Lower leg skin (tissue), 4 donors: ENCODE data around the gene PRKAR1B. TPM values are rescaled to one million over a fixed set of nuclear protein-coding genes. Genes with fewer than 3 reads are reported as not detected.

ENCODE experiments used
- DNase-seq, 2 donors: peaks; one replicate each; pipeline ENCODE4 v3.0.0-alpha.2; 2019; ENCODE audit warnings: low spot score in 2 of 2
- H3K4me3 ChIP-seq: fragments of 200-600 bp; sonication (generic); 2 replicates; pipeline ENCODE4 v1.5.1; 2017; ENCODE audit warnings: mild to moderate bottlenecking, low read depth; ENCODE audit not compliant: poor library complexity, severe bottlenecking
- CTCF ChIP-seq, 3 donors: fragments of 450-650 bp; IDR thresholded peaks; one replicate each; pipeline ENCODE4 v1.5.1; 2016; ENCODE audit warnings: antibody characterized with exemption in 3 of 3, mild to moderate bottlenecking in 3 of 3, moderate library complexity in 2 of 3
- POLR2A ChIP-seq, 2 donors: fragments of 450-650 bp; IDR thresholded peaks; one replicate each; pipeline ENCODE4 v1.6.1; 2016 to 2017; ENCODE audit warnings: antibody characterized with exemption in 2 of 2, mild to moderate bottlenecking in 1 of 2, moderate library complexity in 1 of 2
- WGBS, 2 donors: methylation state at CpG; one replicate each; pipeline ENCODE4 v1.1.5; 2018; 5-methylcytosine and 5-hydroxymethylcytosine counted together
- intact Hi-C: fragments of 100-400 bp; cut with DNase I; formaldehyde crosslinking; loops from one replicate; pipeline ENCODE4 v1.15.0; 2023; ENCODE audit warnings: low total_unique reads
- total RNA-seq, 4 donors: library from RNA; depleted of rRNA; stranded (reverse); fragments of >200 nt; gene quantifications; one replicate each; pipeline ENCODE4 v1.1.0, GENCODE V29; 2016

The PRKAR1B gene
- total RNA-seq, 4 donors from 2014 or later: 7.8 to 16.9 (median 15.0) TPM

DNA sequence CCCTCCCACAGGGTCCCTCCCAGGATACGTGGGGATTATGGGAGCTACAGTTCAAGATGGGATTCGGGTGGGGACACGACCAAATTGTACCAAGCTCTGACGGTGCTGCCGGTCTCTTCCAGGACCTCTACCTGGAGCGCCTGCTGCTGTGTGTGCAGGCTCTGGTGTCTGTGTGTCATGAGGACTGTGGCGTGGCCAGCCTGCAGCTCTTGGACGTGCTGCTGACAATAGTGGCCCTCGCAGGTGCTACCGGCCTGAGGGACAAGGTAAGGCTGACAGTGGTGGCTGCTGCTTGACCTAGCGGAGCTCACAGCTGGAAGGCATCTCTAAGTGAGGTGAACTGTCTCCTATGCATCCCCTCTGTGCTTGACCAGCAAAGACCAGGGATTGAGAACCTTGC is 34.5 kb upstream of the PRKAR1B start:
- intact Hi-C loops: no loop called here
- 96% methylated on average over 11 of the region's 11 CpGs for WGBS, 2 donors
- no peak for TF ChIP-seq POLR2A (IDR thresholded peaks at IDR 0.05)

DNA sequence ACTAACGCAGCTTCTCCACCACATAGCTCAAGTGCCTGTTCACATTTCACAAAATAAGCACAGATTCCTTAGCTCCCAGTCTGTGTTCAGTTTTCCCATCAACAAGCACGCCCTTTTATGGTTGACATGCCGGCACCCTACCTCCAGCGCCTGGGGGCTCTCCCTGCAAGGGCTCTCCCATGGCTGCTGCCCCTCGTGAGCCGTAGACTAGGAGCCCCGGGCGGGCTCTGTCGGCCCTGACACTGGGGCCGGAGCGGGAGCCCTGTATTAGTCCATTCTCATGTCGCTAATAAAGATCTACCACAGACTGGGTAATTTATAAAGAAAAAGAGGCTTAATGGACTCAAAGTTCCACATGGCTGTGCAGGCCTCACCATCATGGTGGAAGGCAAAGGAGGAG is 34.0 kb upstream of the PRKAR1B start:
- DNase-seq: no peak
- 94 to 98% methylated on average over 12 of the region's 12 CpGs for WGBS, 2 donors

More for the DNA sequence above, 34.5 kb upstream of the PRKAR1B start:
- no peak for DNase-seq
- H3K4me3 ChIP-seq: no peak overlapping the region

DNA sequence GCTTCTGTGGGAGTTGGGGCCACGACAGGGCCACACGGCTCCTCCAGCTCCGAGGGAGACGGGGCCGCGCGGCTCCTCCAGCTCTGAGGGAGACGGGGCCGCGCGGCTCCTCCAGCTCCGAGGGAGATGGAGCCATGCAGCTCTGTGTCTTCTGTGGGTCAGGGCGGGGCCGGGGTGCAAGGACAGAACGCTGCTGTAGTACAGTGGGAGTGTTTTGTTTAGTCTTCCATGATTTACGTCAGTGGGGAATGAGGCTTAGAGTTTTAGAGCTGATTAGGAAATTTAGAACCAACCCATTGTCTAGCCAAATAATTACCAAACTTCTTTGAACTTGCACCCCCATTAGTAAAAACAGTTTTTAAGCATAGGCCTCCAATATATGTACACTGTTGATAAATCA is 32.9 kb upstream of the PRKAR1B start:
- intact Hi-C loops: no loop called here
- H3K4me3 ChIP-seq: no peak overlapping the region
- 79 to 90% methylated on average over 16 of the region's 16 CpGs for WGBS, 2 donors
- DNase-seq: no peak
- no peak for TF ChIP-seq CTCF (IDR thresholded peaks at IDR 0.05)
- TF ChIP-seq POLR2A (IDR thresholded peaks at IDR 0.05): no peak

More for the DNA sequence above, 34.0 kb upstream of the PRKAR1B start:
- TF ChIP-seq CTCF (IDR thresholded peaks at IDR 0.05): no peak
- no peak for TF ChIP-seq POLR2A (IDR thresholded peaks at IDR 0.05)
- H3K4me3 ChIP-seq: no peak overlapping the region
- intact Hi-C loops: no loop called here

DNA sequence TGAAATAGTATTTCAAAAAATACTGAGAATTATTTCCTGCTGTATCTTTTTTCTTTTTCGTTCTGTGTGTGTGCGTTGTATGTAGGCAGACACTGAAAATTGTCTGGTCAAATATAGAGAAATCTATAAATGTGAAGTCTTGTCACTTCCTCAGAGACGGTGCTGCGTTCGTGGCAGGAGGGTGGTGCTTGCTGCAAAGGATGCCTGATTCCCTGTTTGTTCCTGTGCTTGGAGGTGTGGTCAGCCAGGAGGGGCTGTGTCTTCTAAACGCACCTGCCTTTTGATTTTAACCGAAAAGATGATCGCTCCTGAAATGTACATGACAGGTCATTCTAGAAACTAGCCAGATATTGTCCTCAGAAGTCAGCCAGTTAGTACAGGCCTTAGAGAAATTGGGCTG is 32.5 kb upstream of the PRKAR1B start:
- 92 to 93% methylated on average over 8 of the region's 8 CpGs for WGBS, 2 donors
- DNase-seq: no peak
- intact Hi-C loops: no loop called here
- H3K4me3 ChIP-seq: no peak overlapping the region
- TF ChIP-seq POLR2A (IDR thresholded peaks at IDR 0.05): no peak
- no peak for TF ChIP-seq CTCF (IDR thresholded peaks at IDR 0.05)

- no peak overlapping the region for H3K4me3 ChIP-seq
- TF ChIP-seq POLR2A (IDR thresholded peaks at IDR 0.05) (no peak), CTCF (IDR thresholded peaks at IDR 0.05) (no peak)
- intact Hi-C loops: no loop called here
- WGBS, 2 donors: 88 to 90% methylated on average over 16 to 19 of the region's 19 CpGs
- no peak for DNase-seq
Observed at GRCh38 chr7:757741-758163, 30.7 kb upstream of the PRKAR1B start.

DNA sequence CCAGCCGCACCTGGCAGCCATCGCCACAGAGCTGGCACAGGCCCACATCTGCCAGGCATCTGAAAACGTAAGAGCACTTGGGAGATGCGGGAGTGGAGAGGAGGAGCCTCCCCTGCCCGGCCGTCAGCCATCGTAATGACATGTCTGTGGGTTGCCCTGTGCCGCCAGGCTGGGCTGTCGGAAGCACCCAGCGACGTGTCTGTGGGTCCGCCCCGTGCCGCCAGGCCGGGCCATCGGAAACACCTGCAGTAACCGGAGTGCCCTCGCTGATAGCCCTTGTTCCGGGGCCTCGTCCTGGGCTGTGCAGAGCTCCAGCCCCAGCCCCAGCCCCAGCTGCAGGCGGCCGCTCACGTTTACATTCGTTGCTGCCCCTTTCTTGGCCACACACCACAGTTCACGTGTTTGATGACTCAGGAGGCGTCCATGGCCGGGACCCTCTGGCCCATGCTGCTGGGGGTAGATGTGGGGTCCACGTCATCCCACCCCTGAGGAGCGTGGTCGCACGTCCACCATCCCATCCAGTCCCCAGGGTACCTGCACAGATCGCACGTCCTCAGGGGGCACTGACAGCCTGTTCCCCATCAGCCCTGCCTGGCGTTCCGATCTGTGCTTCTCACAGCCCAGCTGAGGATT is 30.0 kb upstream of the PRKAR1B start:
- no peak overlapping the region for H3K4me3 ChIP-seq
- 92 to 95% methylated on average over 28 to 35 of the region's 35 CpGs for WGBS, 2 donors
- intact Hi-C loops: no loop called here
- no peak for TF ChIP-seq CTCF (IDR thresholded peaks at IDR 0.05)
- no peak for TF ChIP-seq POLR2A (IDR thresholded peaks at IDR 0.05)
- DNase-seq: no peak
